ENCODE results near the gene SULF2. TPM values are rescaled to one million over a fixed set of nuclear protein-coding genes. Genes with fewer than 3 reads are reported as not detected.

SULF2 gene
- total RNA-seq, 1 experiment from 2014 or later = 495 TPM

- CTCF ChIA-PET = no interaction called here
- no peak overlapping the region for H3K4me3 ChIP-seq
- H3K27me3 ChIP-seq (ENCODE audit: insufficient read depth, low read depth) = no peaks in the 10 kb centered on the region
- H3K4me1 ChIP-seq (replicated peaks; ENCODE audit: insufficient read depth) = peaks cover 37% of the 10 kb centered on the region
- H3K36me3 ChIP-seq (ENCODE audit: low read depth) = peaks cover 71% of the 10 kb centered on the region
- H3K9me2 ChIP-seq (ENCODE audit: insufficient read depth) = no peaks in the 10 kb centered on the region
- intact Hi-C loops (cut with micrococcal nuclease; ENCODE audit: unreplicated experiment) = no loop called here
- no peak for DNase-seq
- no peak overlapping the region for H3K4me2 ChIP-seq
- BruUV-seq (replicated peaks) = no TSS peak
- H4K20me1 ChIP-seq (ENCODE audit: insufficient read depth) = peaks cover 100% of the 10 kb centered on the region
- H3F3A ChIP-seq (ENCODE audit: insufficient read depth, low read depth) = peaks cover 73% of the 10 kb centered on the region
- TF ChIP-seq EZH2 (IDR thresholded peaks at IDR 0.05; ENCODE audit: low read depth) = no peak
- TF ChIP-seq CTCF (conservative IDR thresholded peaks at IDR 0.05) = no peak
- H3K9me3 ChIP-seq (ENCODE audit: insufficient read depth, low read depth) = no peaks in the 10 kb centered on the region
- peak overlapping the region; percentile 30; the same call in 1 of the 2 replicates for H3K27ac ChIP-seq
- POLR2A ChIA-PET (ENCODE audit: unreplicated experiment) = interaction anchor here (0.6 kb wide), 1 partner anchor 232 kb away, joined by 9 read pairs; no protein-coding TSS in a partner anchor
- H3K79me2 ChIP-seq (ENCODE audit: low read depth) = peaks cover 100% of the 10 kb centered on the region
- no peak overlapping the region for H2AFZ ChIP-seq
Measured at GRCh38 chr20:47777220-47777619, 8.1 kb downstream of the SULF2 start.

GRCh38 chr20:47776639-47777038 lies 8.6 kb downstream of the SULF2 start:
- ChIA-PET POLR2A (ENCODE audit: unreplicated experiment) (interaction anchor here (0.5 to 0.7 kb wide), 3 partner anchors 232 to 811 kb away, joined by 3 to 9 read pairs (median 7); no protein-coding TSS in a partner anchor), CTCF (no interaction called here)
- Histone ChIP-seq H3K4me3 (no peak overlapping the region), H4K20me1 (ENCODE audit: insufficient read depth) (peaks cover 100% of the 10 kb centered on the region), H3K27me3 (ENCODE audit: insufficient read depth, low read depth) (no peaks in the 10 kb centered on the region), H2AFZ (no peak overlapping the region), H3K36me3 (ENCODE audit: low read depth) (peaks cover 68% of the 10 kb centered on the region), H3K79me2 (ENCODE audit: low read depth) (peaks cover 100% of the 10 kb centered on the region), H3K4me1 (replicated peaks; ENCODE audit: insufficient read depth) (peaks cover 31% of the 10 kb centered on the region), H3K27ac (peak overlapping the region; percentile 30; the same call in 1 of the 2 replicates), H3F3A (ENCODE audit: insufficient read depth, low read depth) (peaks cover 74% of the 10 kb centered on the region), H3K9me2 (ENCODE audit: insufficient read depth) (no peaks in the 10 kb centered on the region), H3K4me2 (no peak overlapping the region), H3K9me3 (ENCODE audit: insufficient read depth, low read depth) (no peaks in the 10 kb centered on the region)
- intact Hi-C loops (cut with micrococcal nuclease; ENCODE audit: unreplicated experiment) = no loop called here
- TF ChIP-seq CTCF (conservative IDR thresholded peaks at IDR 0.05) (no peak), EZH2 (IDR thresholded peaks at IDR 0.05; ENCODE audit: low read depth) (no peak)
- no peak for DNase-seq
- BruUV-seq (replicated peaks) = no TSS peak

- H3K4me3 ChIP-seq = no peak overlapping the region
- intact Hi-C loops (cut with micrococcal nuclease; ENCODE audit: unreplicated experiment) = no loop called here
- no peak overlapping the region for H3K27ac ChIP-seq
- H4K20me1 ChIP-seq (ENCODE audit: insufficient read depth) = peaks cover 100% of the 10 kb centered on the region
- 0 out of 2 replicates have a peak, but pooled peaks cover 23% of the 10 kb centered on the region for H3K4me1 ChIP-seq (replicated peaks; ENCODE audit: insufficient read depth)
- DNase-seq = no peak
- TF ChIP-seq EZH2 (IDR thresholded peaks at IDR 0.05; ENCODE audit: low read depth) = no peak
- TF ChIP-seq CTCF (conservative IDR thresholded peaks at IDR 0.05) = no peak
- peaks cover 63% of the 10 kb centered on the region for H3K36me3 ChIP-seq (ENCODE audit: low read depth)
- no peak overlapping the region for H3K4me2 ChIP-seq
- BruUV-seq (replicated peaks) = no TSS peak
- POLR2A ChIA-PET (ENCODE audit: unreplicated experiment) = interaction anchor here (0.6 kb wide), 1 partner anchor 523 kb away, joined by 13 read pairs; no protein-coding TSS in a partner anchor
- H3K79me2 ChIP-seq (ENCODE audit: low read depth) = peaks cover 100% of the 10 kb centered on the region
- H2AFZ ChIP-seq = no peak overlapping the region
- H3K9me3 ChIP-seq (ENCODE audit: insufficient read depth, low read depth) = no peaks in the 10 kb centered on the region
- peaks cover 76% of the 10 kb centered on the region for H3F3A ChIP-seq (ENCODE audit: insufficient read depth, low read depth)
- H3K27me3 ChIP-seq (ENCODE audit: insufficient read depth, low read depth) = no peaks in the 10 kb centered on the region
- H3K9me2 ChIP-seq (ENCODE audit: insufficient read depth) = no peaks in the 10 kb centered on the region
- CTCF ChIA-PET = no interaction called here
Measured at GRCh38 chr20:47775841-47776240, 9.4 kb downstream of the SULF2 start.

Data from PC-9 (cell line).